Endodermal cell (in vitro differentiated cells): ENCODE measurements around the gene RBMS3. TPM values are rescaled to one million over a fixed set of nuclear protein-coding genes. Genes with fewer than 3 reads are reported as not detected.
"Not testable (repeated sequence)": the region's sequence is repeated elsewhere in the genome, so short reads cannot be mapped to it uniquely, and the experiment has no call there.

Source experiments
- DNase-seq: peaks from one replicate; pipeline ENCODE4 v3.0.0-alpha.2; 2017
- H3K27ac ChIP-seq: 2 replicates; pipeline ENCODE4 v1.5.1; 2013; ENCODE audit warnings: mild to moderate bottlenecking, low read depth, low read length, moderate library complexity
- H3K27me3 ChIP-seq: 2 replicates; pipeline ENCODE4 v1.6.1; 2013; ENCODE audit warnings: mild to moderate bottlenecking, low read length, moderate library complexity; ENCODE audit not compliant: insufficient read depth, control insufficient read depth, poor library complexity, severe bottlenecking
- H3K36me3 ChIP-seq: 2 replicates; pipeline ENCODE4 v1.7.0; 2013; ENCODE audit warnings: mild to moderate bottlenecking, low read length, moderate library complexity; ENCODE audit not compliant: control insufficient read depth, insufficient read depth
- H3K4me1 ChIP-seq: one replicate; pipeline ENCODE4 v1.7.0; 2013; ENCODE audit warnings: low read length; ENCODE audit not compliant: control insufficient read depth, insufficient read depth
- H3K4me3 ChIP-seq: 2 replicates; pipeline ENCODE4 v1.5.1; 2013; ENCODE audit warnings: mild to moderate bottlenecking, low read length, moderate library complexity
- H3K9ac ChIP-seq: 2 replicates; pipeline ENCODE4 v1.6.1; 2013; ENCODE audit warnings: mild to moderate bottlenecking, low read length, moderate library complexity; ENCODE audit not compliant: poor library complexity, severe bottlenecking; ENCODE audit errors: extremely low read depth
- H3K9me3 ChIP-seq: 2 replicates; pipeline ENCODE4 v1.6.1; 2013; ENCODE audit warnings: mild to moderate bottlenecking, low read length, moderate library complexity; ENCODE audit not compliant: control insufficient read depth
- H3K27ac Mint-ChIP-seq: 2 replicates; pipeline ENCODE4 v1.8.0; 2020; ENCODE audit warnings: mixed read lengths
- H3K27me3 Mint-ChIP-seq: 2 replicates; pipeline ENCODE4 v1.8.0; 2021; ENCODE audit warnings: mild to moderate bottlenecking, mixed read lengths; ENCODE audit not compliant: insufficient read depth
- H3K36me3 Mint-ChIP-seq: 2 replicates; pipeline ENCODE4 v1.8.0; 2020; ENCODE audit warnings: low read depth, mixed read lengths
- H3K4me1 Mint-ChIP-seq: 2 replicates; pipeline ENCODE4 v1.8.0; 2020; ENCODE audit warnings: mixed read lengths
- H3K4me3 Mint-ChIP-seq: 2 replicates; pipeline ENCODE4 v1.8.0; 2020; ENCODE audit warnings: mild to moderate bottlenecking, moderate library complexity, mixed read lengths
- H3K9me3 Mint-ChIP-seq: 2 replicates; pipeline ENCODE4 v1.8.0; 2020; ENCODE audit warnings: mild to moderate bottlenecking, mixed read lengths
- WGBS, 2 experiments: methylation state at CpG; one replicate each; pipeline versions ENCODE4 v1.1.5 to v1.1.7; 2013; ENCODE audit warnings: missing lambda C conversion rate in 2 of 2, mixed read lengths in 1 of 2; ENCODE audit not compliant: insufficient coverage in 1 of 2, insufficient read length in 1 of 2; 5-methylcytosine and 5-hydroxymethylcytosine counted together
- total RNA-seq, 2 donors: library from RNA; stranded (reverse); fragmentation: NEBNext Ultra II Directional in 1 of 2; extraction: Animal tissue kit (Norgen Biotek cat#: 25700) in 1 of 2; gene quantifications; 2 replicates in 1 of 2; 3 replicates in 1 of 2; pipeline ENCODE4 v1.2.1, GENCODE V29; 2021
- TF ChIP-seq, protein P1 (sequence below): fragments of 200-600 bp; sonication (generic); conservative IDR thresholded peaks from 2 replicates; pipeline ENCODE4 v1.5.0; 2021; ENCODE audit warnings: antibody characterized with exemption, mild to moderate bottlenecking

Gene RBMS3
- total RNA-seq, 2 donors from 2014 or later, result 2.0 to 7.3 TPM

DNA sequence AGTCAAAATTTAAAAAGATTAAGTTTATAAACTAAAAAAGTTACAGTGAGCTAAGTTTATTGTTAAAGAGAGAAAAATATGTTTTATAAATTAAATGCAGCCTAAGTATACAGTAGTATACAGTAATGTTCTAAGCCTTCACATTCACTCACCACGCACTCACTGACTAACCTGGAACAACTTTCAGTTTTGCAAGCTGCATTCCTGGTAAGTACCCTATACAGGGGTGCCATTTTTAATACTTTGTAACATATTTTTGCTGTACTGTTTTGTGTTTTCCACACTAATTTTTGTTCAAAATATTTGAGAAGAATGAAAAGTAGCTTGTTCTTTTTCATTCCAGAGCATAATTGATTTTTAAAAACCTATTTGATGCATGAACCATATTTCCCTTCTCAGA lies 524.9 kb downstream of the RBMS3 start:
- H3K4me3 Mint-ChIP-seq, result no peak overlapping the region

DNA sequence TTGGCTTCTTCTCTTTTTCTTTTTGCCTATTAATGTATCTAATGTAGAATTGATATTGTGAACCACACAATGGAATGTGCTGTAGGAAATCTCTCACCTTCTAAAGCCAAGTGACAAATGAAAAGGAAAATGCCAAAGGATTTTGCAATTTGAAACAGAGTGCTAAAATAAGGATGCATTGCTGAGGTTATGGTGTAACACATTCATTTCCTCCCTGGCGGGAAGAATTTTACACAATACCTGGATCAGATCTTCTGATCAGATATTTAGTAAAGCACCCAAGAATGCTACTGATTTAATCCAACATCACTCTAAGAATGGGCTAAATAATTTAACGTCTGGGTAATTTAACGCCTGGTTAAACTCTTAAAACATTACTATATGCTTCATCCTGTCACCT lies 527.5 kb downstream of the RBMS3 start:
- H3K9me3 Mint-ChIP-seq, H3K36me3 Mint-ChIP-seq, H3K36me3 ChIP-seq, H3K9ac ChIP-seq, H3K4me1 ChIP-seq, DNase-seq, H3K27ac Mint-ChIP-seq, H3K27me3 ChIP-seq, H3K4me3 ChIP-seq, H3K4me1 Mint-ChIP-seq, H3K4me3 Mint-ChIP-seq, H3K9me3 ChIP-seq, H3K27ac ChIP-seq, H3K27me3 Mint-ChIP-seq: not testable (repeated sequence)
- WGBS, 2 experiments, result 88 to 96% methylated on average over 1 to 3 of the region's 3 CpGs

More for the DNA sequence above, 524.9 kb downstream of the RBMS3 start:
- WGBS, 2 experiments, result 100% methylated on average over 1 of the region's 1 CpG
- no peaks in the 10 kb centered on the region for H3K4me1 ChIP-seq
- H3K36me3 ChIP-seq, result no peaks in the 10 kb centered on the region
- no peak overlapping the region for H3K4me3 ChIP-seq
- TF ChIP-seq, protein P1, sequence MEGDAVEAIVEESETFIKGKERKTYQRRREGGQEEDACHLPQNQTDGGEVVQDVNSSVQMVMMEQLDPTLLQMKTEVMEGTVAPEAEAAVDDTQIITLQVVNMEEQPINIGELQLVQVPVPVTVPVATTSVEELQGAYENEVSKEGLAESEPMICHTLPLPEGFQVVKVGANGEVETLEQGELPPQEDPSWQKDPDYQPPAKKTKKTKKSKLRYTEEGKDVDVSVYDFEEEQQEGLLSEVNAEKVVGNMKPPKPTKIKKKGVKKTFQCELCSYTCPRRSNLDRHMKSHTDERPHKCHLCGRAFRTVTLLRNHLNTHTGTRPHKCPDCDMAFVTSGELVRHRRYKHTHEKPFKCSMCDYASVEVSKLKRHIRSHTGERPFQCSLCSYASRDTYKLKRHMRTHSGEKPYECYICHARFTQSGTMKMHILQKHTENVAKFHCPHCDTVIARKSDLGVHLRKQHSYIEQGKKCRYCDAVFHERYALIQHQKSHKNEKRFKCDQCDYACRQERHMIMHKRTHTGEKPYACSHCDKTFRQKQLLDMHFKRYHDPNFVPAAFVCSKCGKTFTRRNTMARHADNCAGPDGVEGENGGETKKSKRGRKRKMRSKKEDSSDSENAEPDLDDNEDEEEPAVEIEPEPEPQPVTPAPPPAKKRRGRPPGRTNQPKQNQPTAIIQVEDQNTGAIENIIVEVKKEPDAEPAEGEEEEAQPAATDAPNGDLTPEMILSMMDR, result no peak
- DNase-seq, result no peak
- H3K36me3 Mint-ChIP-seq, result no peaks in the 10 kb centered on the region
- no peak overlapping the region for H3K9ac ChIP-seq
- no peak overlapping the region for H3K27ac ChIP-seq
- H3K27me3 ChIP-seq, result no peaks in the 10 kb centered on the region
- H3K27ac Mint-ChIP-seq, result no peak overlapping the region
- H3K27me3 Mint-ChIP-seq, result no peaks in the 10 kb centered on the region
- H3K4me1 Mint-ChIP-seq, result no peaks in the 10 kb centered on the region
- no peaks in the 10 kb centered on the region for H3K9me3 Mint-ChIP-seq
- H3K9me3 ChIP-seq, result no peaks in the 10 kb centered on the region

DNA sequence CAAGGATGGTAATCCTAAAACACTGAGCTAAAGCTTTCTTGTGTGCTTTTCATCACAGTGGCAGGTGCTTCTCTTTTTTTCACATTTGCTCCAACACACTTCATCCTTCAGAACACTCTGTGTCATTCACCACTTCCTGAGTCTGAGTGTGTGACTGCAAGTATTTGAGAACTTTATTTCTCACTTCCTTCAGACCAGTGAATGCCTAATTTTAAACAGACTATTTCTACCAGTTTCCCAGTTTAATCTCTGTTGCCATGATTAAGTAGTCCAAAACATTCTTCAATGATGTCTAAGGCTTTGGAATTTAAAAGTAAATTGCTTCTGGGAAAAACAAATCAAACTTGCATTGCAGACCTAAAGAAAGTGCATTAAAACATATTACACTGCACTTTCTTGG lies 541.2 kb downstream of the RBMS3 start:
- Mint-ChIP-seq H3K27me3 (no peaks in the 10 kb centered on the region), H3K9me3 (peaks cover 4% of the 10 kb centered on the region), H3K4me3 (no peak overlapping the region), H3K36me3 (peaks cover 2% of the 10 kb centered on the region), H3K4me1 (no peaks in the 10 kb centered on the region), H3K27ac (no peak overlapping the region)
- TF ChIP-seq, protein P1, result no peak
- no peak overlapping the region for H3K27ac ChIP-seq
- no peak overlapping the region for H3K4me3 ChIP-seq
- H3K9ac ChIP-seq, result no peak overlapping the region
- no peaks in the 10 kb centered on the region for H3K36me3 ChIP-seq
- DNase-seq, result no peak
- no peaks in the 10 kb centered on the region for H3K27me3 ChIP-seq
- H3K4me1 ChIP-seq, result no peaks in the 10 kb centered on the region
- H3K9me3 ChIP-seq, result peaks cover 6% of the 10 kb centered on the region

DNA sequence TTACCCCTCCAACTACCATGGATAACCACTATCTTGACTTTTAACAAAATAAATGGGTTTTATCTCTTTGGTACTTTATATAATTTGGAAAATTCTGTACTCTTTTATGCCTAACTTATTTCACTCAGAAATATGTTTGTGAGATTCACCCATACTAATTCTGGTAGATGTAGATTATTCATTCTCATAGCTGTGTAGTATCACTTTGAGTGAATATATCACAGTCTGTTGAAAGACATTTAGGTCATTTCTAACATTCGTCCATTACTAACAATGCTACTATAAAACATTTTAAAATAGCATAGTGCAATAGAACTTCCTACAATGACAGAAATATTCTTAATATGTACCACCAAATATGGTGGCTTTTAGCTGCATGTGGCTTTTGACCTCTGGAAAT lies 542.4 kb downstream of the RBMS3 start:
- Mint-ChIP-seq H3K4me1 (peaks cover 4% of the 10 kb centered on the region), H3K9me3 (peaks cover 4% of the 10 kb centered on the region), H3K27ac (no peak overlapping the region), H3K27me3 (no peaks in the 10 kb centered on the region), H3K4me3 (no peak overlapping the region), H3K36me3 (peaks cover 2% of the 10 kb centered on the region)
- no peak for DNase-seq
- no peak overlapping the region for H3K9ac ChIP-seq
- H3K36me3 ChIP-seq, result no peaks in the 10 kb centered on the region
- H3K27ac ChIP-seq, result no peak overlapping the region
- no peak overlapping the region for H3K4me3 ChIP-seq
- no peaks in the 10 kb centered on the region for H3K27me3 ChIP-seq
- H3K4me1 ChIP-seq, result no peaks in the 10 kb centered on the region
- 100% methylated on average over 1 of the region's 1 CpG; no CpG with 5 or more reads in 1 of the 2 experiments for WGBS, 2 experiments
- TF ChIP-seq, protein P1, result no peak
- H3K9me3 ChIP-seq, result peaks cover 6% of the 10 kb centered on the region
